ENCODE data around the gene ZNF319. TPM values are rescaled to one million over a fixed set of nuclear protein-coding genes. Genes with fewer than 3 reads are reported as not detected.
"Not testable (repeated sequence)": the region's sequence is repeated elsewhere in the genome, so short reads cannot be mapped to it uniquely, and the experiment has no call there.

The ZNF319 gene
- total RNA-seq, 2 experiments from 2014 or later, result 4.2 to 5.4 TPM

DNA sequence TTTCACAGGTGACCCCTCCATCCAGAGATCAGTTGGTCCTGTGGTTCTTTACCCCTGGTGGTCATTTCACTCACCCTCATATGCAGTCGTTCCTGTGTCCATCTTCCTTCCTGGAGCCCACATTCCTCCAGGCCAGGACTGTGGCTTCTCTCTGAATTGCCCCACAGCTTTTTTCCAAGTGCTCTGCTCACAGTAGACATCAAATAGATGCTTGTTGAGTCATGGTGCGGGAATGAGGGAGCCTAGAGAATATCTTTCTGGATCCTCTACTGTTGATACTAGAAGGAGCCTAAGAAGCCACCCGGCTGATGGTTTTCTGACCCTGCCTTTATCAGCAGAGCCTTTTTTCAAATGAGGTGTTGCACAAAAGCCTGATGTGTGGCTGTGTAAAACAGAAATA, 11.2 kb upstream of the ZNF319 start:
- no peaks in the 10 kb centered on the region for H3K27me3 Mint-ChIP-seq (ENCODE audit: low read depth)
- H3K36me3 Mint-ChIP-seq (ENCODE audit: low read depth), result peaks cover 22% of the 10 kb centered on the region
- no peak for DNase-seq
- intact Hi-C loops (cut with micrococcal nuclease), result no loop called here
- H3K9me3 Mint-ChIP-seq, result peaks cover under 1% of the 10 kb centered on the region
- H3K4me1 Mint-ChIP-seq (ENCODE audit: low read depth), result no peaks in the 10 kb centered on the region
- CTCF ChIA-PET, result no interaction called here
- no peak overlapping the region for H3K27ac Mint-ChIP-seq
- no peak overlapping the region for H3K4me3 Mint-ChIP-seq

GRCh38 chr16:58010886-58011285, 10.4 kb upstream of the ZNF319 start:
- peaks cover 23% of the 10 kb centered on the region for H3K36me3 Mint-ChIP-seq (ENCODE audit: low read depth)
- peaks cover 2% of the 10 kb centered on the region for H3K9me3 Mint-ChIP-seq
- no peaks in the 10 kb centered on the region for H3K27me3 Mint-ChIP-seq (ENCODE audit: low read depth)
- H3K27ac Mint-ChIP-seq, result no peak overlapping the region
- CTCF ChIA-PET, result interaction anchor here (0.7 to 1.0 kb wide), 3 partner anchors 10 to 477 kb away, joined by 3 to 4 read pairs (median 3); partner anchors contain the start of gene USB1
- no peak overlapping the region for H3K4me3 Mint-ChIP-seq
- no peaks in the 10 kb centered on the region for H3K4me1 Mint-ChIP-seq (ENCODE audit: low read depth)
- intact Hi-C loops (cut with micrococcal nuclease), result no loop called here
- no peak for DNase-seq

DNA sequence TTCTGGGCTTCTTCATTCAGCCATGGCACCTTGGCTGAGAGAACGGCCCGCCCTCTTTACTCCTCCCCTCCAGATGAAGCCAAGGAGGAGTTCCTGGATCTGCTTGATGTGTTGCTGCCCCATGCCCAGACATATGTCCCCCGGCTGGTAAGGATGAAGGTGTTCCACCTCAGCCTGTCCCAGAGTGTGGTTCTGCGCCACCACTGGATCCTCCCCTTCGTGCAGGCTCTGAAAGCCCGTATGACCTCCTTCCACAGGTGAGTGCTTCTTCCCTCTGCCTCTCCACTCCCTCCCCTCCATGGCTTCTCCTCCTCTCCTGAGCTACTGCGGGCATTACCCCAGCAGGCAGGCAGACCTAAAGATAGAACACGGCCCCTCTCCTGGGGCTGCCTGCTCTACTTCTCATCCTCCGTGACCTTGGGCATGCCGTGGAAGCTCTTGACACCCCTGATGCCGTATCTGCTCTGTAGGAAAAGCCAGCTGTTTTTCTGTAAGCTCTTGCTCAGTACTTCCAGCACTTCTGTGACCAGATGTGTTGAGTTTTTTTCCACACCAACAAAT, 9.5 kb upstream of the ZNF319 start:
- Mint-ChIP-seq H3K36me3 (ENCODE audit: low read depth) (peaks cover 23% of the 10 kb centered on the region), H3K9me3 (peaks cover 2% of the 10 kb centered on the region), H3K4me3 (no peak overlapping the region), H3K27me3 (ENCODE audit: low read depth) (no peaks in the 10 kb centered on the region), H3K4me1 (ENCODE audit: low read depth) (no peaks in the 10 kb centered on the region), H3K27ac (no peak overlapping the region)
- intact Hi-C loops (cut with micrococcal nuclease), result loop anchor here (10.0 kb wide), 2 partner anchors 545 to 625 kb away; partner anchors contain the start of gene POLR2C
- no peak for DNase-seq
- CTCF ChIA-PET, result interaction anchor here (1.0 kb wide), 1 partner anchor 110 kb away, joined by 3 read pairs; no protein-coding TSS in a partner anchor

- not testable (repeated sequence) for H3K4me3 Mint-ChIP-seq; H3K27me3 Mint-ChIP-seq (ENCODE audit: low read depth); H3K27ac Mint-ChIP-seq; H3K9me3 Mint-ChIP-seq; DNase-seq
- CTCF ChIA-PET, result interaction anchor here (0.8 to 4.1 kb wide), 5 partner anchors 9 to 196 kb away, joined by 3 to 15 read pairs (median 3); no protein-coding TSS in a partner anchor
- peaks cover 24% of the 10 kb centered on the region for H3K4me1 Mint-ChIP-seq (ENCODE audit: low read depth)
- intact Hi-C loops (cut with micrococcal nuclease), result loop anchor here (1.0 to 10.0 kb wide), 4 partner anchors 105 to 630 kb away; partner anchors contain the start of gene POLR2C
- peaks cover 12% of the 10 kb centered on the region for H3K36me3 Mint-ChIP-seq (ENCODE audit: low read depth)
Observed at GRCh38 chr16:58004736-58005135, 4.3 kb upstream of the ZNF319 start.

DNA sequence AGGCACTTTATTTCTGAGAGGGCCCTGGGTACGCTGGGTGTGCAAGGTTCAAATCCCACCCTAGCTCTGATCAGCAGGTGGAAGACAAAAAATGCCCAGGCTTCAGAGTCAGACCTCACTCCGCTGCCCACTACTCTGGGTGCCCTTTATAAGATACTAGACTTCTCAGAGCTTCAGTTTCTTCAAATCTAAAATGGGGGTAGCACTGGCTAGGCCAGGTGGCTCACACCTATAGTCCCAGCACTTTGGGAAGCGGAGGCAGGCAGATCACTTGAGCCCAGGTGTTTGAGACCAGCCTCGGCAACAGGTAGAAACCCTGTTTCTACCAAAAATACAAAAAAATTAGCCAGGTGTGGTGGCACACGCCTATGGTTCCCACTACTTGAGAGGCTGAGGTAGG, 2.5 kb upstream of the ZNF319 start:
- Mint-ChIP-seq H3K27ac (no peak overlapping the region), H3K4me3 (no peak overlapping the region), H3K4me1 (ENCODE audit: low read depth) (peaks cover 42% of the 10 kb centered on the region), H3K36me3 (ENCODE audit: low read depth) (peaks cover 11% of the 10 kb centered on the region), H3K27me3 (ENCODE audit: low read depth) (no peaks in the 10 kb centered on the region), H3K9me3 (peaks cover 2% of the 10 kb centered on the region)
- intact Hi-C loops (cut with micrococcal nuclease), result loop anchor here (10.0 kb wide), 2 partner anchors 538 to 632 kb away; partner anchors contain the start of gene POLR2C
- CTCF ChIA-PET, result interaction anchor here (4.1 kb wide), 1 partner anchor 103 kb away, joined by 15 read pairs; no protein-coding TSS in a partner anchor
- DNase-seq, result no peak

DNA sequence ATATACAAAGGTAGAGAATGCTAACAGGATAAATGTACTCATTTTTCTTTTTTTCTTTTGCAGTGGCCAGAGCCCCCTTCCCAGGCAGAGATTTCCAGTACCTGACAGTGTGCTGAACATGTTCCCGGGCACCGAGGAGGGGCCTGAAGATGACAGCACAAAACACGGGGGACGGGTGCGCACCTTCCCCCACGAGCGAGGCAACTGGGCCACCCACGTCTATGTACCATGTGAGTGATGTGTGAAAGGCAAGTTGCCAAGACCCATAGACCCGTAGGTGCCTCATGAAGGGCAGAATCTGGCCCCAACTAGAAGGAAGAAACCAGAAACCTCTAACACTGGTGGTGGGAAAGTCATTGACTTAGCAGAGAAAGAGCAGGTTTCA, 1.9 kb upstream of the ZNF319 start:
- Mint-ChIP-seq H3K36me3 (ENCODE audit: low read depth) (peaks cover 11% of the 10 kb centered on the region), H3K4me1 (ENCODE audit: low read depth) (peaks cover 47% of the 10 kb centered on the region), H3K27ac (no peak overlapping the region), H3K27me3 (ENCODE audit: low read depth) (no peaks in the 10 kb centered on the region), H3K4me3 (no peak overlapping the region), H3K9me3 (peaks cover 2% of the 10 kb centered on the region)
- intact Hi-C loops (cut with micrococcal nuclease), result loop anchor here (10.0 kb wide), 2 partner anchors 538 to 632 kb away; partner anchors contain the start of gene POLR2C
- CTCF ChIA-PET, result no interaction called here
- DNase-seq, result no peak

DNA sequence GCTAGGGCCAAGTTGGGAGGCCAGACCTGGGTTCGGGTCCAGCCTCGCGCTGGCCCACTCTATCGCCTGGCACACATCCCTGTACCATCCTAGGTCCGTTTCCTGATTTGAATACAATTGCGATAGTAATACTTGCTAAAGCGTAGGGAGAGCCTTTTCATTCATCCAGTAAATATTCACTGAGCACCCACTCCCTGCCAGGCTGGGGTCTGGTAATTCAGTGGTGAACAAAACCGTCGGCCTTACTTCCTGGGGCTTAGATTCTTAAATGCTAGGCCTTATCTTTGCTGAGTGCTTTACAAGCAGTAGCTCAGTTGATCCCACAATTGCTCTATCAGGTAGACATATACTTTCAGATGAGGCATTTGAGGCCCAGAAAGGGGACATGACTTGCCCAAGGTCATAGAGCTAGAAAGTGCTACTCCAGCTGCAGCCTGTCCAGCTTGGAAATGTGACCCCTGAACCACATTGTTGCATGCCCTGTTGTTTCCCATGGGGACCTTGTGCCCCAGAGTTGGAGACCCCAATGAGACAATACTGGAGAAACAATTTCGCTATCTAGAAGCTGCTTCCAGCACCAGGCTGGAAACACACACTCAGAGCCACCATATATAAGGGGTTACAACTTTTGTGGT, 1.4 kb upstream of the ZNF319 start:
- intact Hi-C loops (cut with micrococcal nuclease), result loop anchor here (1.0 to 10.0 kb wide), 7 partner anchors 17 to 633 kb away; partner anchors contain the start of genes KATNB1, KIFC3 and POLR2C
- peak overlapping the region; percentile 91 for H3K4me3 Mint-ChIP-seq
- peaks cover 51% of the 10 kb centered on the region for H3K4me1 Mint-ChIP-seq (ENCODE audit: low read depth)
- H3K27me3 Mint-ChIP-seq (ENCODE audit: low read depth), result no peaks in the 10 kb centered on the region
- CTCF ChIA-PET, result interaction anchor here (0.8 kb wide), 1 partner anchor 9 kb away, joined by 3 read pairs; no protein-coding TSS in a partner anchor
- peaks cover 7% of the 10 kb centered on the region for H3K36me3 Mint-ChIP-seq (ENCODE audit: low read depth)
- H3K9me3 Mint-ChIP-seq, result peaks cover 2% of the 10 kb centered on the region
- H3K27ac Mint-ChIP-seq, result no peak overlapping the region
- no peak for DNase-seq

DNA sequence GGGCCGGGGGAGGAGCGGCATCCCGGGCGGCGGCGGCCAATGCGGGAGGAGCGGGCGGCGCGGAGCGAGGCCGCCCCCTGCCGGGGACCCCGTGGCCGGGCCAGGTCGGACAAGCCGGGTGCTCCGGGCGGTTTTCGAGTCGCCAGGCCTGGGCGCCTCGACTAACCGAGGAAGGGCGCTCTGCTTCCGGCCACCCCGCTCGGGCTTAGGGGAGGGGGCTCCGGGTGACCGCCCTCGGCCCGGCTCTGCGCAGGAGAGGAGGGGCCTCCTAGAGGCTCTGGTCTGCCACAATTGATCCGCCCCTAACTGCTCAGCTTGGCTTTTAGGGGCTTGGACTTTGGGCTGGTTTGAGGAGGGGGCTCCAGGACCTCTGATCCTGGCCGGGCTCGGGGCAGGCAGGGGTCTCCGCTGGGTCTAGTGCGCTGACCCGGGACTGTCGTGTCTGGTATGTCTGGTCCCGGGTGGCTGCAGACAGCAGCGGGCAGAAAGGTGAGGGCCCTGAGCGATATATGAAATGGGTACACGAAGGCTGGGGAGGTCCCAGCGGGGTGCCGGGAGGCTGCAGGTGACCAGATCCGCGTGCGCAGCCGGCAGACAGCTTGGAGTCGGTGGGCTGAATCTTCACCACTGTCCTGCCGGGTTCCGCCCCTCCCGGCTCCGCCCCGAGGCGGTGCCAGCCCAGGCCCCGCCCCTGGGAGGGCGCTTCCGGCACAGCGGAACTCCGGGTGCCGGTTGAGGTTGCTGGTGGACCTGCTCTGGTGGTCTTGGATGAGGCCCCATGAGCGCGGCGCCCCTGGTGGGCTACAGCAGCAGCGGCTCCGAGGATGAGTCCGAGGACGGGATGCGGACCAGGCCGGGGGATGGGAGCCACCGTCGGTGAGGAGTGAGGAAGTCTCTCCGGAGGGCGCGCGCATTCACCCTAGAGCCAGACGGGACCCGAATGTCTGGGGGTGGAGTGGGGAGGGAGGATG, 519 bp upstream of the ZNF319 start, which contains the start of gene USB1:
Gene USB1 (plus strand): TSS at position 702 of the 971 bp plus-strand sequence. CDS start 77 bp downstream, at position 779.
- peak; percentile 78 for DNase-seq
- intact Hi-C loops (cut with micrococcal nuclease), result loop anchor here (1.0 to 10.0 kb wide), 11 partner anchors 16 to 634 kb away; partner anchors contain the start of genes KATNB1, KIFC3 and POLR2C
- Mint-ChIP-seq H3K4me3 (peak within 1 kb of the TSS; percentile 91), H3K36me3 (ENCODE audit: low read depth) (peaks cover 3% of the 10 kb centered on the region), H3K27ac (peak within 1 kb of the TSS; percentile 71), H3K4me1 (ENCODE audit: low read depth) (peaks cover 51% of the 10 kb centered on the region), H3K27me3 (ENCODE audit: low read depth) (no peaks in the 10 kb centered on the region), H3K9me3 (no peaks in the 10 kb centered on the region)
- CTCF ChIA-PET, result interaction anchor here (0.7 to 3.8 kb wide), 4 partner anchors 10 to 207 kb away, joined by 3 to 30 read pairs (median 4); no protein-coding TSS in a partner anchor

DNA sequence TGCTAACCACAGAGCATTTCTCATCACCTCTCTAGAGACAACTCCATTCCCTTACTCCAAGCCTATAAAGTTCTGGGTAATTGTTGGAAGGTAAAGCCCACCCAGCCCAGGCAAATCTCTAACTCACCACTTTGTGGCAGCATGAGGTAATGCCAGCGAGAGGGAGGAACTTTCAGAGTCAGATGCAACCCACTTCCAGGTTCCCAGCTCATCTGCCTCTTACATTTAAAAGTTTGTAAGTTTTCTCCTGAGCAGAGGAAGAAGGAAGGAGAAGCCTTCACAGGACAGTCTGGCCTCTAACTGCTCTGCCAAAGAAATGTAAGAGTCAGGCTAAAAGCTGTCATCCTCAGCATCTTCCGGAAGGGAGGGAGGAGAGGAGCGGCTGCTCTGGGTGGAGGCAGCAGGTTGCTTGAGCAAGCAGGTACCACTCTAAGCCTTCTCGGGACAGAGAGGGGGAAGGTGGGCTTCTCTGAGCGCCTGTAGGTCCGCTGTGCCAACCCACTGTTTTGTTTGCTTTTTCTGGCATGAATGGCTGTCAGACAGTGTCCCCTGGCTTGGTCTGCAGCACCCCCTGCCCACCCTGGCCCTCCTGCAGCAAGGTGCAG, 1.0 kb downstream of the ZNF319 start:
- Mint-ChIP-seq H3K4me1 (ENCODE audit: low read depth) (peaks cover 55% of the 10 kb centered on the region), H3K4me3 (peak overlapping the region; percentile 74), H3K27ac (peak overlapping the region; percentile 66), H3K36me3 (ENCODE audit: low read depth) (peaks cover 3% of the 10 kb centered on the region), H3K27me3 (ENCODE audit: low read depth) (no peaks in the 10 kb centered on the region), H3K9me3 (no peaks in the 10 kb centered on the region)
- intact Hi-C loops (cut with micrococcal nuclease), result loop anchor here (1.0 kb wide), 2 partner anchors 130 to 733 kb away; partner anchors contain the start of gene CFAP20
- DNase-seq, result peak; percentile 52
- CTCF ChIA-PET, result interaction anchor here (0.6 to 3.8 kb wide), 9 partner anchors 11 to 350 kb away, joined by 3 to 30 read pairs (median 3); no protein-coding TSS in a partner anchor

GRCh38 chr16:57998992-57999365, 1.5 kb downstream of the ZNF319 start:
- DNase-seq, result no peak
- Mint-ChIP-seq H3K27me3 (ENCODE audit: low read depth) (no peaks in the 10 kb centered on the region), H3K9me3 (no peaks in the 10 kb centered on the region), H3K4me3 (peak overlapping the region; percentile 74), H3K4me1 (ENCODE audit: low read depth) (peaks cover 55% of the 10 kb centered on the region), H3K27ac (peak overlapping the region; percentile 66), H3K36me3 (ENCODE audit: low read depth) (peaks cover 3% of the 10 kb centered on the region)
- intact Hi-C loops (cut with micrococcal nuclease), result loop anchor here (1.0 kb wide), 2 partner anchors 130 to 733 kb away; partner anchors contain the start of gene CFAP20
- CTCF ChIA-PET, result interaction anchor here (0.6 to 3.8 kb wide), 8 partner anchors 10 to 349 kb away, joined by 3 to 30 read pairs (median 4); no protein-coding TSS in a partner anchor

DNA sequence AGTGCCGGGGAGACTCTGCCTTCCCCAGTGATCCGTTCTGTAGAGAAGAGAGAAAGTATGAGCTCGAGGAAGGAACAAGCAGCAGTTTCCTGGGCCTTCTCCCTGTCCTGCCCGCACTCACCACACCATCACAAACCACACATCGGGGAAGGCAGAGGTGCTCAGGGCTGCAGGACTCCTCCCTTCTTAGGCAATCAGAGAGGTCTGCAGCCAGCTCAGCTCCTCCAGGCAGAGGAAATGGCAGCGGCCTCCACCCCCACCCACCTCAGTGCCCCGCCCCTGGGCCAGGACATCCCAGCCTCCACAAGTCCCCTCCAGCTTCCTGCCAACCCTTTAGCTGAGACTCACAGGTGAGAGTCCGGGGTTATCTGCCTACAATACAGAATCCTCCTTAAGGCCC, 2.0 kb downstream of the ZNF319 start:
- intact Hi-C loops (cut with micrococcal nuclease), result no loop called here
- H3K9me3 Mint-ChIP-seq, result no peaks in the 10 kb centered on the region
- peak; percentile 78 for DNase-seq
- H3K4me1 Mint-ChIP-seq (ENCODE audit: low read depth), result peaks cover 52% of the 10 kb centered on the region
- H3K36me3 Mint-ChIP-seq (ENCODE audit: low read depth), result no peaks in the 10 kb centered on the region
- CTCF ChIA-PET, result interaction anchor here (0.6 to 3.8 kb wide), 5 partner anchors 18 to 349 kb away, joined by 3 to 30 read pairs (median 3); no protein-coding TSS in a partner anchor
- H3K27me3 Mint-ChIP-seq (ENCODE audit: low read depth), result no peaks in the 10 kb centered on the region
- H3K4me3 Mint-ChIP-seq, result peak overlapping the region; percentile 74
- H3K27ac Mint-ChIP-seq, result peak overlapping the region; percentile 66
